Measurements from ENCODE around the gene SRI.

DNA sequence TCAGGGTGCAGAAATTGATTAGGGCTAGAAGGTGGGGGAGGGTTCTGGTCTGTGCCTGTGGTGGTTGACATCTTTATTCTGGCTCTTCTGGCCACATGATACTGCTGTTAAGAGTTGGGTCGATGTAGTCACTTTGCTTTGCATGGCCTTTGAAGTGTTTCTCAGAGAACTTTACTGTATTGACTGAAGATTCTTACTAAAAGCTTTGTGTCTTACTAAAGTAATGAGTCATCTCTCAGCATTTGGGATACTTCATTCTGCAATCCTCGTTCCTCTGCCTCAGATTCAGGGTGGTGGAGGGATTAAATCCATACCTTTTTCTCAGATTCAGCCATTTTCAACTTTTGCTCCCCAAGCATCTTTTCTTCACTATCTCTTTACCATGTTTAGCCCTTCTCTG, 48.2 kb upstream of the SRI start:
- TF ChIP-seq, protein P1, sequence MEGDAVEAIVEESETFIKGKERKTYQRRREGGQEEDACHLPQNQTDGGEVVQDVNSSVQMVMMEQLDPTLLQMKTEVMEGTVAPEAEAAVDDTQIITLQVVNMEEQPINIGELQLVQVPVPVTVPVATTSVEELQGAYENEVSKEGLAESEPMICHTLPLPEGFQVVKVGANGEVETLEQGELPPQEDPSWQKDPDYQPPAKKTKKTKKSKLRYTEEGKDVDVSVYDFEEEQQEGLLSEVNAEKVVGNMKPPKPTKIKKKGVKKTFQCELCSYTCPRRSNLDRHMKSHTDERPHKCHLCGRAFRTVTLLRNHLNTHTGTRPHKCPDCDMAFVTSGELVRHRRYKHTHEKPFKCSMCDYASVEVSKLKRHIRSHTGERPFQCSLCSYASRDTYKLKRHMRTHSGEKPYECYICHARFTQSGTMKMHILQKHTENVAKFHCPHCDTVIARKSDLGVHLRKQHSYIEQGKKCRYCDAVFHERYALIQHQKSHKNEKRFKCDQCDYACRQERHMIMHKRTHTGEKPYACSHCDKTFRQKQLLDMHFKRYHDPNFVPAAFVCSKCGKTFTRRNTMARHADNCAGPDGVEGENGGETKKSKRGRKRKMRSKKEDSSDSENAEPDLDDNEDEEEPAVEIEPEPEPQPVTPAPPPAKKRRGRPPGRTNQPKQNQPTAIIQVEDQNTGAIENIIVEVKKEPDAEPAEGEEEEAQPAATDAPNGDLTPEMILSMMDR (IDR thresholded peaks at IDR 0.05; ENCODE audit: low read depth, low read length, missing input control) = no peak
- TF ChIP-seq, protein P2, sequence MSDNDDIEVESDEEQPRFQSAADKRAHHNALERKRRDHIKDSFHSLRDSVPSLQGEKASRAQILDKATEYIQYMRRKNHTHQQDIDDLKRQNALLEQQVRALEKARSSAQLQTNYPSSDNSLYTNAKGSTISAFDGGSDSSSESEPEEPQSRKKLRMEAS (IDR thresholded peaks at IDR 0.05) = no peak
- TF ChIP-seq NR2F2 (IDR thresholded peaks at IDR 0.05) (no peak), RAD21 (IDR thresholded peaks at IDR 0.05) (no peak)
